HEK293T (cell line): ENCODE results near the gene MEP1A.

Source experiments
- ARNT ChIP-seq: fragments of 450-650 bp; IDR thresholded peaks from 2 replicates; pipeline ENCODE4 v1.6.1; 2017; ENCODE audit warnings: mild to moderate bottlenecking
- BHLHE40 ChIP-seq: fragments of 450-650 bp; IDR thresholded peaks from 2 replicates; pipeline ENCODE4 v1.6.1; 2016; ENCODE audit warnings: mild to moderate bottlenecking, moderate library complexity, borderline replicate concordance
- CTBP1 ChIP-seq: fragments of 450-650 bp; IDR thresholded peaks from 2 replicates; pipeline ENCODE4 v1.6.1; 2016; ENCODE audit warnings: borderline replicate concordance
- FOXA1 ChIP-seq: fragments of 450-650 bp; IDR thresholded peaks from 2 replicates; pipeline ENCODE4 v1.6.1; 2016; ENCODE audit warnings: mild to moderate bottlenecking
- FOXK2 ChIP-seq: fragments of 450-650 bp; IDR thresholded peaks from 2 replicates; pipeline ENCODE4 v1.6.1; 2016; ENCODE audit warnings: mild to moderate bottlenecking
- FOXM1 ChIP-seq: fragments of 450-650 bp; IDR thresholded peaks from 2 replicates; pipeline ENCODE4 v1.6.1; 2017; ENCODE audit warnings: mild to moderate bottlenecking, borderline replicate concordance
- LEF1 ChIP-seq: fragments of 450-650 bp; IDR thresholded peaks from 2 replicates; pipeline ENCODE4 v1.6.1; 2017; ENCODE audit warnings: mild to moderate bottlenecking, borderline replicate concordance
- NFRKB ChIP-seq: fragments of 450-650 bp; IDR thresholded peaks from 2 replicates; pipeline ENCODE4 v1.6.1; 2016; ENCODE audit warnings: mild to moderate bottlenecking, moderate library complexity
- SP1 ChIP-seq: fragments of 450-650 bp; IDR thresholded peaks from 2 replicates; pipeline ENCODE4 v1.6.1; 2017
- SUZ12 ChIP-seq: fragments of 450-650 bp; IDR thresholded peaks from 2 replicates; pipeline ENCODE4 v1.6.1; 2016; ENCODE audit warnings: mild to moderate bottlenecking
- TARDBP ChIP-seq: fragments of 450-650 bp; IDR thresholded peaks from 2 replicates; pipeline ENCODE4 v1.6.1; 2016
- TF ChIP-seq, protein P1 (sequence below): fragments of 450-650 bp; IDR thresholded peaks from 2 replicates; pipeline ENCODE4 v1.6.1; 2016

DNA sequence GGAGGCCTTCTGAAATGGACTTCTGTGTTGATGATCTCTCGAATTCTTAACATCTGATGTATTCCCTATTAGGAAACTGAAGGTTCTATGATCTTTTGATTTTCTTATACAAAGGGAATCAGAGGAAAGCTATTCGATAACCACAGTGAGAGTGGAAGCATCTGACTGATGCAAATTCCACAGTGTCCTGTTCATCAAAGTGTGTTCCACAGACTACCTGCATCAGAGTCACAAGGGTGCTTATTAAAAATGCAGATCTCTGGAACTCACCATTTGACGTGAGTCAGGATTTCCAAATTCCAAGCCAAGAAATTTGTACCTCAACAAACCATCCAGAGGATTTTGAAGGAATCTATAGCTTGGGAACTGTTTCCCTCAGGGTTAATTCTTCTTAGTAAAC lies 4.4 kb upstream of the MEP1A start:
- TF ChIP-seq BHLHE40 (no peak), SP1 (no peak), FOXM1 (no peak), ARNT (no peak), SUZ12 (no peak), FOXA1 (no peak), LEF1 (no peak), NFRKB (no peak), TARDBP (no peak), CTBP1 (no peak), FOXK2 (no peak)
- TF ChIP-seq, protein P1, sequence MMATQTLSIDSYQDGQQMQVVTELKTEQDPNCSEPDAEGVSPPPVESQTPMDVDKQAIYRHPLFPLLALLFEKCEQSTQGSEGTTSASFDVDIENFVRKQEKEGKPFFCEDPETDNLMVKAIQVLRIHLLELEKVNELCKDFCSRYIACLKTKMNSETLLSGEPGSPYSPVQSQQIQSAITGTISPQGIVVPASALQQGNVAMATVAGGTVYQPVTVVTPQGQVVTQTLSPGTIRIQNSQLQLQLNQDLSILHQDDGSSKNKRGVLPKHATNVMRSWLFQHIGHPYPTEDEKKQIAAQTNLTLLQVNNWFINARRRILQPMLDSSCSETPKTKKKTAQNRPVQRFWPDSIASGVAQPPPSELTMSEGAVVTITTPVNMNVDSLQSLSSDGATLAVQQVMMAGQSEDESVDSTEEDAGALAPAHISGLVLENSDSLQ: no peak
